ENCODE data around the gene TNP2. TPM values are rescaled to one million over a fixed set of nuclear protein-coding genes. Genes with fewer than 3 reads are reported as not detected.

The TNP2 gene
- total RNA-seq, 2 donors from 2014 or later = not detected

- TF ChIP-seq CTCF (IDR thresholded peaks at IDR 0.05) = no peak
- no peak within 1 kb of the TSS for H3K4me3 ChIP-seq
Observed at GRCh38 chr16:11280616-11281522, 11.7 kb upstream of the TNP2 start, which contains the start of gene PRM1. TSS of gene PRM1 (minus strand) at chr16:11281330. CDS start at chr16:11281238, 92 bp downstream.

GRCh38 chr16:11278681-11279628, 9.8 kb upstream of the TNP2 start:
- H3K27me3 ChIP-seq (replicated peaks; ENCODE audit: insufficient read depth) = no peaks in the 10 kb centered on the region
- H3K36me3 ChIP-seq = no peaks in the 10 kb centered on the region
- H3K27ac ChIP-seq = no peak overlapping the region
- H3K9me3 ChIP-seq = no peaks in the 10 kb centered on the region
- DNase-seq (ENCODE audit: low spot score) (no peak), ATAC-seq (ENCODE audit: insufficient number of reproducible peaks, low FRiP score, low read depth) (no peak)
- no peaks in the 10 kb centered on the region for H3K4me1 ChIP-seq (ENCODE audit: control insufficient read depth in 1 of 2, low read depth in 2 of 2)
- no peak overlapping the region for H3K4me3 ChIP-seq
- TF ChIP-seq CTCF (IDR thresholded peaks at IDR 0.05) = no peak

More at GRCh38 chr16:11280616-11281522, 11.7 kb upstream of the TNP2 start, which contains the start of gene PRM1:
- Histone ChIP-seq H3K27me3 (replicated peaks; ENCODE audit: insufficient read depth) (no peaks in the 10 kb centered on the region), H3K9me3 (no peaks in the 10 kb centered on the region), H3K36me3 (no peaks in the 10 kb centered on the region), H3K27ac (no peak within 1 kb of the TSS), H3K4me1 (ENCODE audit: control insufficient read depth in 1 of 2, low read depth in 2 of 2) (no peaks in the 10 kb centered on the region)
- ATAC-seq (ENCODE audit: insufficient number of reproducible peaks, low FRiP score, low read depth) (no peak), DNase-seq (ENCODE audit: low spot score) (no peak)

GRCh38 chr16:11277607-11278337, 8.6 kb upstream of the TNP2 start:
- Histone ChIP-seq H3K9me3 (no peaks in the 10 kb centered on the region), H3K4me1 (ENCODE audit: control insufficient read depth in 1 of 2, low read depth in 2 of 2) (no peaks in the 10 kb centered on the region), H3K27me3 (replicated peaks; ENCODE audit: insufficient read depth) (no peaks in the 10 kb centered on the region), H3K36me3 (no peaks in the 10 kb centered on the region), H3K4me3 (no peak overlapping the region), H3K27ac (no peak overlapping the region)
- ATAC-seq (ENCODE audit: insufficient number of reproducible peaks, low FRiP score, low read depth) (no peak), DNase-seq (ENCODE audit: low spot score) (no peak)
- TF ChIP-seq CTCF (IDR thresholded peaks at IDR 0.05) = no peak

GRCh38 chr16:11276896-11277593, 7.9 kb upstream of the TNP2 start:
- no peak overlapping the region for H3K4me3 ChIP-seq
- no peak for TF ChIP-seq CTCF (IDR thresholded peaks at IDR 0.05)

More at GRCh38 chr16:11276896-11277593, 7.9 kb upstream of the TNP2 start:
- ATAC-seq (ENCODE audit: insufficient number of reproducible peaks, low FRiP score, low read depth) = no peak
- Histone ChIP-seq H3K9me3 (no peaks in the 10 kb centered on the region), H3K4me1 (ENCODE audit: control insufficient read depth in 1 of 2, low read depth in 2 of 2) (no peaks in the 10 kb centered on the region), H3K36me3 (no peaks in the 10 kb centered on the region), H3K27me3 (replicated peaks; ENCODE audit: insufficient read depth) (no peaks in the 10 kb centered on the region), H3K27ac (no peak overlapping the region)
- DNase-seq (ENCODE audit: low spot score) = no peak

Measured in thoracic aorta (tissue), 2 donors.